HepG2 (cell line): Measurements from ENCODE around the gene MACROD2.

Source experiments
- AGO1 ChIP-seq: fragments of 200-400 bp; formaldehyde crosslinking; IDR thresholded peaks from 2 replicates; pipeline ENCODE4 v1.6.1; 2017; ENCODE audit warnings: mild to moderate bottlenecking, low read depth, low read length, moderate library complexity; ENCODE audit not compliant: poor library complexity, severe bottlenecking
- ATF7 ChIP-seq, 2 experiments: fragments of 450-650 bp in 1 of 2; sonication (generic) in 1 of 2; formaldehyde crosslinking in 1 of 2; IDR thresholded peaks; 2 replicates each; pipeline versions ENCODE4 v1.4.0 to v1.6.1; 2016 to 2020; ENCODE audit warnings: antibody characterized with exemption in 1 of 2, mild to moderate bottlenecking in 1 of 2, missing genetic modification reagents in 1 of 2
- FOXJ3 ChIP-seq: sonication (generic); formaldehyde crosslinking; IDR thresholded peaks from 2 replicates; pipeline ENCODE4 v1.4.0; 2020; ENCODE audit warnings: missing genetic modification reagents, mild to moderate bottlenecking, borderline replicate concordance
- GLMP ChIP-seq: sonication (generic); formaldehyde crosslinking; IDR thresholded peaks from 2 replicates; pipeline ENCODE4 v1.9.0; 2021; ENCODE audit warnings: missing genetic modification reagents, mild to moderate bottlenecking, borderline replicate concordance
- KDM3A ChIP-seq: IDR thresholded peaks from 2 replicates; pipeline ENCODE4 v1.6.1; 2018; ENCODE audit warnings: low read depth, missing compliant biosample characterization
- MEIS2 ChIP-seq: sonication (generic); formaldehyde crosslinking; IDR thresholded peaks from 2 replicates; pipeline ENCODE4 v1.9.0; 2021; ENCODE audit warnings: mild to moderate bottlenecking, missing genetic modification reagents
- REST ChIP-seq, 2 experiments: IDR thresholded peaks; 2 replicates each; pipeline ENCODE4 v1.6.1; 2011 to 2012; ENCODE audit warnings: low read length in 2 of 2, borderline replicate concordance in 1 of 2, low read depth in 1 of 2, mild to moderate bottlenecking in 1 of 2, moderate library complexity in 1 of 2
- TAF1 ChIP-seq: sonication (generic); formaldehyde crosslinking; IDR thresholded peaks from 2 replicates; pipeline ENCODE4 v1.4.0; 2020; ENCODE audit warnings: missing genetic modification reagents
- ZBTB44 ChIP-seq: sonication (generic); formaldehyde crosslinking; IDR thresholded peaks from 2 replicates; pipeline ENCODE4 v1.4.0; 2020; ENCODE audit warnings: missing genetic modification reagents

GRCh38 chr20:14493408-14493807 lies 498.1 kb downstream of the MACROD2 start:
- TF ChIP-seq KDM3A (CRISPR knock-in tag) = no peak
- no peak for TF ChIP-seq ATF7 (IDR thresholded peaks at IDR 0.05)
- TF ChIP-seq ATF7 (CRISPR knock-in tag; IDR thresholded peaks at IDR 0.05) = no peak
- no peak for TF ChIP-seq GLMP (CRISPR knock-in tag)
- TF ChIP-seq MEIS2 (CRISPR knock-in tag) = no peak
- no peak for TF ChIP-seq AGO1
- TF ChIP-seq REST (IDR thresholded peaks at IDR 0.05; ENCODE audit: borderline replicate concordance in 1 of 2, low read depth in 1 of 2, low read length in 2 of 2) = no peak
- TF ChIP-seq TAF1 (CRISPR knock-in tag) = no peak
- TF ChIP-seq ZBTB44 (CRISPR knock-in tag) = no peak
- no peak for TF ChIP-seq FOXJ3 (CRISPR knock-in tag)
